Measurements from ENCODE around the gene GSTK1.

DNA sequence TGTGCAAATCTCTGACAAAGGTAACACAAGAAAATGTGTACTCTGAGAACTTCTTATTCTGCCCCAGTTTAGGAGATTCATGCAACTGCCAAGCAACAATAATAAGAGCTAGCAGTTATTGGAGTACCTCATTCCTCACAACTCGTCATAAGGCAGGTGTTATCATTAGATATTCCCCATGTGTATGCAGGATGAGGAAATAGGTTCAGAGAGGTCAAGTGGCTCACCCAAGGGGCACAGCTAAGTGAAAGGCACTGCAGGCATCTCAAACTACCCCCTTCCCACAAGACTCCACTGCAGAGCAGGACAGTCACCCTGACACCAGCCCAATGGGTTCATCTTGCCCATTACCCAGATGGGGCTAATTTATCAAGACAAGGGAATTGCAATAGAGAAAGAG, 1.3 kb upstream of the GSTK1 start:
- TF ChIP-seq CTCF (IDR thresholded peaks at IDR 0.05; ENCODE audit: poor library complexity) (no peak), EZH2 (IDR thresholded peaks at IDR 0.05; ENCODE audit: borderline replicate concordance) (no peak), EZH2phosphoT487 (IDR thresholded peaks at IDR 0.05; ENCODE audit: low read depth, severe bottlenecking, unreplicated experiment) (no peak)

Measured in hepatocyte (in vitro differentiated cells).